T-helper 1 cell treated with Interleukin-12 subunit alpha and Interleukin-12 subunit beta and Interleukin-4 antibody, amounts not matched to agents 30 ng/mL and 1 ng/mL, for 36 hours (primary cell): ENCODE data around the gene BCL2. TPM values are rescaled to one million over a fixed set of nuclear protein-coding genes. Genes with fewer than 3 reads are reported as not detected.

ENCODE experiments used
- intact Hi-C: fragments of 100-400 bp; cut with micrococcal nuclease; formaldehyde crosslinking; loops from one replicate; pipeline ENCODE4 v1.15.1; 2024
- total RNA-seq: library from RNA; stranded (reverse); gene quantifications from 2 replicates; pipeline ENCODE4 v1.2.3, GENCODE V29; 2022

BCL2 gene
- 141 and 148 TPM in 2 replicates for total RNA-seq

- intact Hi-C loops: loop anchor here (1.0 to 10.0 kb wide), 11 partner anchors 48 to 1132 kb away; partner anchors contain the start of genes KDSR, PHLPP1, PIGN and RELCH
Measured at GRCh38 chr18:63319383-63320122, at the start of gene BCL2. Gene BCL2 (minus strand): TSS chr18:63319769.

GRCh38 chr18:63368611-63369010, 49.0 kb upstream of the BCL2 start:
- intact Hi-C loops: loop anchor here (10.0 kb wide), 1 partner anchor 784 kb away; no protein-coding TSS in a partner anchor

- intact Hi-C loops: loop anchor here (1.0 to 10.0 kb wide), 8 partner anchors 12 to 1180 kb away; partner anchors contain the start of genes PIGN, RELCH and VPS4B
Measured at GRCh38 chr18:63367053-63367953, 47.7 kb upstream of the BCL2 start, which contains the start of gene KDSR. Gene KDSR (minus strand): TSS chr18:63367206. CDS start chr18:63367118, 88 bp downstream.

GRCh38 chr18:63366213-63367052, 46.9 kb upstream of the BCL2 start:
- intact Hi-C loops: loop anchor here (1.0 to 10.0 kb wide), 11 partner anchors 13 to 1179 kb away; partner anchors contain the start of genes PIGN, RELCH and VPS4B

- intact Hi-C loops: loop anchor here (1.0 to 10.0 kb wide), 4 partner anchors 43 to 781 kb away; no protein-coding TSS in a partner anchor
Measured at GRCh38 chr18:63365876-63366212, 46.3 kb upstream of the BCL2 start.

- intact Hi-C loops: loop anchor here (10.0 kb wide), 1 partner anchor 779 kb away; no protein-coding TSS in a partner anchor
Measured at GRCh38 chr18:63363951-63364350, 44.4 kb upstream of the BCL2 start.

GRCh38 chr18:63363420-63363819, 43.9 kb upstream of the BCL2 start:
- intact Hi-C loops: loop anchor here (10.0 kb wide), 1 partner anchor 779 kb away; no protein-coding TSS in a partner anchor

GRCh38 chr18:63356272-63356896, 36.8 kb upstream of the BCL2 start:
- intact Hi-C loops: no loop called here

GRCh38 chr18:63350230-63350629, 30.7 kb upstream of the BCL2 start:
- intact Hi-C loops: no loop called here

GRCh38 chr18:63348508-63349136, 29.1 kb upstream of the BCL2 start:
- intact Hi-C loops: no loop called here

- intact Hi-C loops: no loop called here
Measured at GRCh38 chr18:63346480-63347183, 27.1 kb upstream of the BCL2 start.

- intact Hi-C loops: no loop called here
Measured at GRCh38 chr18:63346031-63346430, 26.5 kb upstream of the BCL2 start.

GRCh38 chr18:63344918-63345317, 25.3 kb upstream of the BCL2 start:
- intact Hi-C loops: no loop called here

- intact Hi-C loops: no loop called here
Measured at GRCh38 chr18:63344263-63344662, 24.7 kb upstream of the BCL2 start.

GRCh38 chr18:63342206-63342605, 22.6 kb upstream of the BCL2 start:
- intact Hi-C loops: loop anchor here (1.0 kb wide), 1 partner anchor 97 kb away; no protein-coding TSS in a partner anchor

- intact Hi-C loops: loop anchor here (1.0 kb wide), 2 partner anchors 17 to 324 kb away; no protein-coding TSS in a partner anchor
Measured at GRCh38 chr18:63339920-63340484, 20.4 kb upstream of the BCL2 start.

- intact Hi-C loops: no loop called here
Measured at GRCh38 chr18:63336366-63337099, 17.0 kb upstream of the BCL2 start.

GRCh38 chr18:63331105-63331504, 11.5 kb upstream of the BCL2 start:
- intact Hi-C loops: no loop called here
